Activated CD4-positive, alpha-beta T cell treated with anti-CD3 and anti-CD28 coated beads for 48 hours (primary cell): ENCODE measurements around the gene TMEM200B.
A peak's percentile ranks its signal among the peaks of the same experiment; 100 is the strongest.
"Not testable (repeated sequence)": the region's sequence is repeated elsewhere in the genome, so short reads cannot be mapped to it uniquely, and the experiment has no call there.

Experiments
- DNase-seq: peaks from one replicate; pipeline ENCODE4 v3.0.0-alpha.2; 2020

Gene TMEM200B

GRCh38 chr1:29123887-29124365, at the start of gene TMEM200B:
TMEM200B (minus strand) TSS chr1:29123903; CDS start chr1:29121828, 2,075 bp downstream.
- peak; percentile 22 for DNase-seq

DNA sequence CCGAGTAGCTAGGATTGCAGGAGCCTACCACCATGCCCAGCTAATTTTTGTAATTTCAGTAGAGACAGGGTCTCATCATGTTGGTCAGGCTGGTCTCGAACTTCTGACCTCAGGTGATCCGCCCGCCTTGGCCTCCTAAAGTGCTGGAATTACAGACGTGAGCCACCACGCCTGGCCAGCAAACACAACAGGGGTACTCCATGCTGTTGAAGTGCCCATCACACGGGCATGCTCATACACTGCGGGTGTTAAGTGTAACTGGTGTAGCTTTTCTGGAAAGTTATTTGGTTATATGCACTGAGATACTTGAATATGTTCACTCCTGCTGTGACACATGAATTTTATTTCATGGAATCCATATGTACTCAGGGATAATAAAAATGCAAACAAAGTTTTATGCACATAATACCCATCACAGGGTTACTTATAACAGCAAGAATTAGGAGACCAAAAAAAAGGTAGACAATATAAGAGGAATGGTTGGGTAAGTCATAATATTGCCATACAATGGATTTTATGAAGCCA, 48.8 kb upstream of the TMEM200B start:
- no peak for DNase-seq

DNA sequence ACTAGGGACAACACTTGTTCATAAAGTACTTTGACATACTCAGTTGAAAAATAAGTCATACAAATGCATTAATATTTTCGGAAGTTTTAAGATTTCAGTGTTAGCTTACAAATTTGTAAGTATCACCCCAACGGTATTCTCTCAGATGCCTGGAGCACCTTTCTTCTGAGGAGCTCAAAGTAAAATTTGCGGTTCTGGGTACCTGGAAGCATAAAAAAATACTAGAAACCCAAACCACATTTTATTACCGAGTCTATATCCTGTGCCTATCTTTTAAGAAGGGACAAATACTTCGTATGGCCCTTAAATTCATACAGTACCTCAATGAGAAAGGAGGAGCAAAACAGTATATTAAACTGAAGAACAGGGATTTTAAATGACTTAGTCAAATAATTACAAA, 47.8 kb upstream of the TMEM200B start:
- DNase-seq = no peak

GRCh38 chr1:29171089-29171488, 47.4 kb upstream of the TMEM200B start:
- no peak for DNase-seq

DNA sequence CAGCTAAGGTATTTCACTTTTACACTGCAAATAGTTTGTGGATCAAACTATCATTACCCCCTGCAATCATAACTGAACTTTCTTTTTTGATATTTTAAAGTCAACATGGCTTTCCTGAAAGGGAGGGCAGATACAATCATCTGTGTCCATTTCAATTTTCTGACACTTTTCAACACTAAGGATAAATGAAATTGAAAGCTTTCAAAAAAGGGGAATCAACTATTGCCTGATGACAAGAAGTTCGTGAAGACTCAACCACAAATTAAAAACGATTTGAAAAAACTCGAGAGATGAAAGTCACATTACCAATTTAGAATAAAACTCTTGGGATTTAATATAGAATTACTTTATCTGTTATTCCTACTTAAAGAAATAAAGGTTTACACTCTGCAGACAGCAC, 46.3 kb upstream of the TMEM200B start:
- DNase-seq = no peak

DNA sequence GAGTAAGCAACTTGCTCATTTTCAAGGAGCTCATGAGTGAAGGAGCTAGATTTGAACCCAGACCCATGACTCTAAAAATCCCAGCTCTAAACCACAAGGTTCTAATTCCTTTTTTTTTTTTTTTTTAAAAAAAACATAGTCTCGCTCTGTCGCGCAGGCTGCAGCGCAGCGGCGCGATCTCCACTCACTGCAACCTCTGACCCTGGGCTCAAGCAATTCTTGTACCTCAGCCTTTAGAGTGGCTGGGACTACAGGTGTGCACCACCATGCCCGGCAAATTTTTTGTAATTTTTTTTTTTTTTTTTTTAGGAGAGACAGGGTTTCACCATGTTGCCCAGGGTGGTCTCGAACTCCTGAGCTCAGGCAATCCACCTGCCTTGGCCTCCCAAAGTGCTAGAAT, 44.2 kb upstream of the TMEM200B start:
- DNase-seq = no peak

DNA sequence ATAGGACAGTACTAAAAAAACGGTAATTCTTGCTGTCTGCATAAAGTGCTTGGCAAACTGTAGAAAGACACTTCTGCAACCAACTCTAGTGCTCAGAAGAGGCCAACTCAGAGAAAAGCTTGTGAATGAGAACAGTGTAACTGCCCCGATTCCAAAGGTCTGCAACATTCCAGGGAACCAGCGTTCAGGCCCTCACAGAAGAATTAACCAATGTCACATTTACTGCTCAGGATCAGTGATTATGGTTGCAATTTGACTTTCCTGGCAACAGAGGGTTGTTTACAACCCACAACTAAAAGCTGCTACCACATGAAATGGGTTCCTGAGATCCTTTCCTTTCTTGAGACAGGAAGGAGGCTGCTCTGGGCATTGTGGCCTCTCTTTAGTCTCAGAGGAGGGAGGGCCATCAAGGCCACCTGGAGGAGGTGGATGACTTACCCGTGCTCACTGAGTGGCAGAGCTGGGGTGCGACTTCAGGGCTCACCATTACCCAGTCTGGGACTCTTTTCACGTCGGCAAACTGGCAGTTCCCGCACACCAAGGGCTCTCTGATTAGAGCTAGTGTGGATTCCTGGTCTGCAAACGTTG, 42.7 kb upstream of the TMEM200B start:
- DNase-seq = no peak

GRCh38 chr1:29164588-29164987, 40.9 kb upstream of the TMEM200B start:
- no peak for DNase-seq

DNA sequence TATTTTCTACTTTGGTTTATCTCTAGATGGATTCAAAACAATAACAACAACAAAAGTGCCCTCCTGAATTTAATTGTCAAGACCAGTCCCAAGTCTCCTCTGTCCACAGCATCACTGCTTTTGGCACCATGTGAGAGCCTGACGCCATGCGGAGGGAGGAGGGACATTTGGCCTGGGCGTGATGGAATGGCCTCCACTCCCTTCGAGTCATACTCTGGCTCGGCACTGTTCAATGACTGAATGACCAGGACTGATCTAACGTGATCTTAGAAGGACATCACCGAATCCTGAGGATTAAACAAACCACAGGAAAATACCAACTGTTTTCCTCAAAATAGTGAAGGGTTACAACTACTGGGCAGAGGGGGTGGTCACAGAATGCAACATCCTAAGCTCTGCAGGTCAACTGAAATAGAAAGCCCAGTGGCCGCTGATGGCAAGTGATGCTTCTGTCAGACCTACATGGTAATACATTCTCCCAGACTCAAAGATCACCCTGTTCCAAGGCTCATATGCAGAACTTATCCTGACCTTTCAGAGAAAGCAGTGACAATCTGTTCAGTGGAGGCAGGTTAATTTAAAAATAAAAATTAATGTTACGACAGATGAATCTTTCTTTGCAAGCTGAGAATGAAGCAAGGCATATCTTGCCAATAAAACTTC, 38.9 kb upstream of the TMEM200B start:
- DNase-seq = no peak

- no peak for DNase-seq
Observed at GRCh38 chr1:29162025-29162424, 38.3 kb upstream of the TMEM200B start.

DNA sequence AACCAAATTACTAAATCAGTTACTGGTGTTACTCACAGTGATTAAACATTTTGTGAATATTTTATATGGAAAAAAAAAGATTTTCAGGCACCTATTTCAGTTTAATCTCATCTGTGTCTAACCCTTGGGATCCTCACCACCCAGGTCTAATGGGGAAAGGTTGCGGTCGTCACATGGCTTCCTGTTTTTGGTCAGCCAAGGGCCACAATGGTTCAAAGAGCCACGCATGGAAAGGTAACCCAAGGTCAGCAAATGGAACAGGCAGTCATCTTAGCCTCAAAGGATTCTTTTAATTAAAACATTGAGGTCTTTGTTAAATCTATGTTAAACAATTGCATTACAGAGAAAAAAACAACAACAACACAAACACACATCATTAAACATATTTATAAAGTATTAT, 36.1 kb upstream of the TMEM200B start:
- no peak for DNase-seq

DNA sequence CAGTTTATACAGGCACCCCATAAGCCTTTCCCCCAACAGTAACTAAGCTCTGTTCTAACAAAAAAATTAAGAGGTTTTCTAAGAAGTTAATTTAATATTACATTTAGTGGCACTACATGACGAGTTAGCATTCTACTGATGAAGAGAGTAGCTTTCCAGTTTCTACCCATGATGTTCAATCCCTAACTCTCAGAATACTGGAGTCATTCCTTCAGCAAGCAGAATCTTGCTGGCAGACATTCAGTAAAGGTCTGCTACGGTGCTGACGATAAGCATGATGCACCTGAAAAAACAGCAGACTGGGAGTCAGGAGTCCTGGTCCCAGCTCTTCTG, 33.5 kb upstream of the TMEM200B start:
- no peak for DNase-seq

DNA sequence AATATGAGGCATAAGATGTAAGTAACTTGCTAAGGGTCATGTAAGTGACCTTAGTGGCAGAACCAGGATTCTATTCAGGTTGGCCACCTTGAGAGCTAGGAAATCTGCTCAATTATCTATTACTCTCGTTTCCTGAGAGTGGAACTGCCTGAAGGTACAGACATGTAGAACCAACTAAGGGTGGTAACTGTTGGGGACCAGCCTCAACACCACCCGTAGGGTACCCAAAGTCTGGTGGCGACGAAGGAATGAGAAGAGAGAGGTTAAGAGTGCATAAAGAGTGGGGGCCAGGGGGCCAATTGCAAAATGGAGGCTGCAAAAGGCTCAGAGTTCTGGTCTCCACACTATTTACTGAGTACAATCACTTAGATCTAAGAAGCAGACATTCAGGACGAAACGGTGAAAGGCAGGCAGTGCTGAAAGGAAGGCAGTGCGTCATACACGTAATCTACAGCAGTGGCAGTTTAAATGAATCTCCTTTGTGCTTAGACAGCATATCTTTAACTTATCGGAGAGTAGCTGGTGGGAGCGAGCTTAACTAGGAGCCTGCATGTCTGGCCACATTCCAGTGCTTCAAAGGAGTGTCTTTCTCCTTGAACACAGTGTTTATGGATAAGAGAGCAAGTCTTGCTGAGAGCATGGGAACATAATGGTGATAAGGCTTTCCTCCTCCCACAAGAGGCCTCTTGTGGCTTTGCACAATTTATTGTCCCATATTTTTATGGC, 33.0 kb upstream of the TMEM200B start:
- DNase-seq = no peak

- DNase-seq = no peak
Observed at GRCh38 chr1:29152046-29152805, 28.5 kb upstream of the TMEM200B start.

DNA sequence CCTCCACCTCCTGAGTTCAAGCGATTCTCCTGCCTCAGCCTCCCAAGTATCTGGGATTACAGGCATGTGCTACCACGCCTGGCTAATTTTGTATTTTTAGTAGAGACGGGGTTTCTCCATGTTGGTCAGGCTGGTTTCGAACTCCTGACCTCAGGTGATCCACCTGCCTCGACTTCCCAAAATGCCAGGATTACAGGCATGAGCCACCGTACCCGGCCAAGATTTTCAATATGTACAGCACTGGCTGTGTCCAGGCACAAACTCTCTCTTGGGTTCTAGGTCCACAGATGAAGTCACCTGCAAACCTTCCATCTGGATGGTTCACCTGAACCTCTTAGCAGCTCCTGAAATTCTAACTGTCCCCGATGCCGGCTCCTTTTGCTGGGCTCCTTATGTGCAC, 26.6 kb upstream of the TMEM200B start:
- DNase-seq = not testable (repeated sequence)

DNA sequence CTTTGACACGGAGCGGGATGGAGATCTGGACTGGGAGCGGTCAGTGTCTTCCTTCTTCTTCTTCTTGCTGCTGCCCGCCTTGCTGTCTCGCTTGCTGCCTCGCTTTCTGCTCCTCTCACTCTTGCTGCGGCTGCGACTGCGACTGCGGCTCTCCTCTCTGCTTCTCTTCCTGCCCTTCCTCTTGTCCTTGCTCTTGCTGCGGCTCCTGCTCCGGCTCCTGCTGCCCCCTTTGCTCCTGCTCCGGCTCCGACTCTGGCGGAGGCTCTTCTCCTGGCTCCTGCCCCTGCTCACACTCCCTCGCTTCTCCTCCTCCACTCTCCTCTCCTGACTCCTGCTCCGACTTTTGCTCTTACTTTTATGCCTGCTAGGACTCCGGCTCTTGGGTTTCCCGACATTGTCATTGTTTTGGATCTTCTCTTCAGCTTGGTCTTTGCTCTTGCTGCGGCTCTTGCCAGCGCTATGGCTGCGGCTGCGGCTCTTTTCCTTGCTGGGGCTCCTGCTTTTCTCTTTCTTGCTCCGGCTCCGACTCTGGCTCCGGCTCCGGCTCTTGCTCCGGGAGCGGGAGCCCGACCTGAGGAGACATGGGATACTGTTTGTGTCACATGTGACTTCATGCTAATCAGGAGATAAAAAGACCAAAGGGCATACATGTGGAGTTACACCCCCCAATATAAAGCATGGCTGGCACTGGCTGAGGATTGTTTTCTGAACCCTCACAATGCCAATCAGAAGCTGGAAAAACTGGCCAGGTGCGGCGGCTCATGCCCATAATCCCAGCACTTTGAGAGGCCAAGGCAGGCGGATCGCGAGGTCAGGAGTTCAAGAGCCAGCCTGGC, 25.2 kb upstream of the TMEM200B start:
- no peak for DNase-seq

- no peak for DNase-seq
Observed at GRCh38 chr1:29145739-29146437, 22.2 kb upstream of the TMEM200B start.

GRCh38 chr1:29144178-29144577, 20.5 kb upstream of the TMEM200B start:
- no peak for DNase-seq

DNA sequence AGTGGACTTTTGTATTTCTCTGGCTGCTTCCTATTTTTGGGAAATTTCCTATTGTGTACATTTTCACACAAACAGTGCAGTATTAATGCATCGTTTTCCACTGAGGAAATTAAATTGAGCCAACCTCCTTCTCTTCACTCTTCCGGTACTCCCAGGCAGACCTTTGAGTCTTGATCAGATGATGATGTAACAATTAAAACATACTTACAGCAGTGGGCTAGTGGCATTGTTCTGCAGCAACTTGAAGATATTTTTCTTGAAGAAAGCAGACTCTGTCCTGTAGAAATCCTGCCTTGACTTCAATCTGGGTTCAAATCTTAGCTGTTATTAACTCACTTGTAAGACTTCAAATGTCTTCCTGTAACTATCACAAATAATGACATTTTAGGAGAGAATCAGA, 19.0 kb upstream of the TMEM200B start:
- no peak for DNase-seq

- no peak for DNase-seq
Observed at GRCh38 chr1:29136391-29136915, 12.8 kb upstream of the TMEM200B start.

GRCh38 chr1:29134695-29135028, 11.0 kb upstream of the TMEM200B start:
- DNase-seq = no peak
